ENCODE measurements around the gene VWA5B2. TPM values are rescaled to one million over a fixed set of nuclear protein-coding genes. Genes with fewer than 3 reads are reported as not detected.

VWA5B2 gene
- total and polyA plus RNA-seq, 2 of the 13 experiments (the other 11 are each of a cell fraction or from before 2014, with no cell fraction given) = 0.03 to 0.04 TPM

DNA sequence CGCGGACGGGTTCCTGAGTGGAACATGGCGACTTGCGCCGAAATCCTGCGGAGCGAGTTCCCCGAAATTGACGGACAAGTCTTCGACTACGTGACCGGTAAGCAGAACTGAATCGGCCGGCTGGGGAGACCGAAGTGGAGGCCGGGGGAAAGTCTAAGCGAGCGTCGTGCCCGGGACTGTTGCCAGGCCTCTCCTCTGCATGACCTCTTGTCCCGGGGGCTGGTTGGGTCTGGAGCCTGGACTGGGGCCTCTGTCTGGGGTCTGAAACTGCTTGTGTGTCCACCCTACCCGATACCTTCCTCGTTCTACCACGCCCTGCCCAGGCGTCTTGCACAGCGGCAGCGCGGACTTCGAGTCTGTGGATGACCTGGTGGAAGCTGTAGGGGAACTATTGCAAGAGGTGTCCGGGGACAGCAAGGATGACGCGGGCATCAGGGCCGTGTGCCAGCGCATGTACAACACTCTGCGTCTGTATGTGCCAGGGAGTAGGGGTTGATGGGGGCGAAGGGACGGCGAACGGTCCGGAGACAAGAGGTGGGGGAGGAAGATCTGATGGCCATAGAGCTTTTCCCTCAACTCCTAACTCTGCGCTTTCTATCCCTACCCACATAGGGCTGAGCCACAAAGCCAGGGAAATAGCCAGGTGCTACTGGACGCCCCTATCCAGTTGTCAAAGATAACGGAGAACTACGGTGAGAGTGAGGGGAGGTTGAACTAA is 43.0 kb upstream of the VWA5B2 start, which contains the start of gene ABCF3 (continued):
- no peak for TF ChIP-seq HNRNPH1 (optimal IDR thresholded peaks at IDR 0.05; ENCODE audit: low read depth, low read length)
- TF ChIP-seq FUBP1 (CRISPR knock-in tag; IDR thresholded peaks at IDR 0.05; ENCODE audit: borderline replicate concordance) = no peak
- no peak for TF ChIP-seq BCL6 (CRISPR knock-in tag; IDR thresholded peaks at IDR 0.05)
- TF ChIP-seq SMAD9 (CRISPR knock-in tag; IDR thresholded peaks at IDR 0.05) = no peak
- no peak for TF ChIP-seq CCAR2 (optimal IDR thresholded peaks at IDR 0.05; ENCODE audit: low read depth, low read length)
- 0 out of 2 replicates have a peak, but pooled peaks have one; percentile 21 for TF ChIP-seq ZSCAN31 (CRISPR knock-in tag; IDR thresholded peaks at IDR 0.05; ENCODE audit: low read depth)
- no peak for TF ChIP-seq ZNF850 (CRISPR knock-in tag; conservative IDR thresholded peaks at IDR 0.05)
- no peak for TF ChIP-seq REST (IDR thresholded peaks at IDR 0.05; ENCODE audit: borderline replicate concordance in 1 of 2, low read depth in 1 of 2, low read length in 2 of 2)
- no peak for TF ChIP-seq ZNF550 (CRISPR knock-in tag; IDR thresholded peaks at IDR 0.05; ENCODE audit: borderline replicate concordance)
- no peak for TF ChIP-seq MTERF4 (CRISPR knock-in tag; IDR thresholded peaks at IDR 0.05)
- TF ChIP-seq KLF11 (CRISPR knock-in tag; IDR thresholded peaks at IDR 0.05) = no peak
- no peak for TF ChIP-seq USF2 (IDR thresholded peaks at IDR 0.05; ENCODE audit: low read depth, low read length)
- no peak; the same call in 1 of the 2 replicates for TF ChIP-seq USF2 (CRISPR knock-in tag; IDR thresholded peaks at IDR 0.05; ENCODE audit: borderline replicate concordance)
- TF ChIP-seq KDM4B (CRISPR knock-in tag; IDR thresholded peaks at IDR 0.05) = no peak
- TF ChIP-seq RBM22 (optimal IDR thresholded peaks at IDR 0.05; ENCODE audit: low read length) = no peak
- 0 out of 2 replicates have a peak, but pooled peaks have one; percentile 18 for TF ChIP-seq NFATC3 (CRISPR knock-in tag; IDR thresholded peaks at IDR 0.05)
- no peak for TF ChIP-seq POLR2AphosphoS2 (IDR thresholded peaks at IDR 0.05; ENCODE audit: low read depth, low read length)
- TF ChIP-seq TAF1 (CRISPR knock-in tag; IDR thresholded peaks at IDR 0.05) = peak; percentile 78; the same call in 1 of the 2 replicates
- TF ChIP-seq, protein P1, sequence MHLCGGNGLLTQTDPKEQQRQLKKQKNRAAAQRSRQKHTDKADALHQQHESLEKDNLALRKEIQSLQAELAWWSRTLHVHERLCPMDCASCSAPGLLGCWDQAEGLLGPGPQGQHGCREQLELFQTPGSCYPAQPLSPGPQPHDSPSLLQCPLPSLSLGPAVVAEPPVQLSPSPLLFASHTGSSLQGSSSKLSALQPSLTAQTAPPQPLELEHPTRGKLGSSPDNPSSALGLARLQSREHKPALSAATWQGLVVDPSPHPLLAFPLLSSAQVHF (CRISPR knock-in tag; IDR thresholded peaks at IDR 0.05) = no peak
- TF ChIP-seq CAMTA2 (CRISPR knock-in tag; IDR thresholded peaks at IDR 0.05; ENCODE audit: borderline replicate concordance) = no peak

Data from HepG2 (cell line).